Measurements from ENCODE around the gene A3GALT2. TPM values are rescaled to one million over a fixed set of nuclear protein-coding genes. Genes with fewer than 3 reads are reported as not detected.

A3GALT2 gene
- total RNA-seq, 1 experiment from 2014 or later, result not detected

GRCh38 chr1:33295023-33295422 lies 25.9 kb downstream of the A3GALT2 start:
- in situ Hi-C loops (cut with HindIII; ENCODE audit: low pct_unique_long_range_greater_than_20kb, low sequenced_read_pairs) (no loop called here), intact Hi-C loops (cut with micrococcal nuclease; ENCODE audit: unreplicated experiment) (loop anchor here (1.0 to 10.0 kb wide), 3 partner anchors 67 to 162 kb away; no protein-coding TSS in a partner anchor)
- Histone ChIP-seq H3K36me3 (ENCODE audit: control insufficient read depth, insufficient read depth, low read length) (no peaks in the 10 kb centered on the region), H3K27me3 (ENCODE audit: control insufficient read depth, insufficient read depth, low read length) (no peaks in the 10 kb centered on the region), H3K27ac (ENCODE audit: low read length) (no peak overlapping the region), H3K4me1 (ENCODE audit: control insufficient read depth, insufficient read depth, low read length) (0 out of 2 replicates have a peak, but pooled peaks cover 3% of the 10 kb centered on the region), H3K9me3 (ENCODE audit: control insufficient read depth, insufficient read depth, low read depth, low read length) (no peaks in the 10 kb centered on the region), H3K4me3 (ENCODE audit: low read depth in 2 of 2, low read length in 2 of 2) (no peak overlapping the region)
- TF ChIP-seq REST (IDR thresholded peaks at IDR 0.05; ENCODE audit: insufficient read depth in 1 of 2, low read depth in 2 of 2, low read length in 1 of 2), result no peak
- no peak for TF ChIP-seq TCF7L2 (IDR thresholded peaks at IDR 0.05; ENCODE audit: low read depth, low read length)
- TF ChIP-seq CTCF (IDR thresholded peaks at IDR 0.05), result no peak
- TF ChIP-seq POLR2AphosphoS5 (IDR thresholded peaks at IDR 0.05; ENCODE audit: low read depth, low read length), result no peak
- TF ChIP-seq SIN3A (IDR thresholded peaks at IDR 0.05; ENCODE audit: borderline replicate concordance, insufficient read depth, low read depth, low read length), result no peak
- no TSS peak for BruUV-seq (replicated peaks)
- DNase-seq (ENCODE audit: low read depth, low spot score), result no peak
- ATAC-seq, result no peak
- CTCF ChIA-PET, result interaction anchor here (0.7 to 1.7 kb wide), 13 partner anchors 20 to 318 kb away, joined by 3 to 20 read pairs (median 3); partner anchors contain the start of gene A3GALT2
- POLR2A ChIA-PET, result no interaction called here

- ChIA-PET CTCF (interaction anchor here (0.6 kb wide), 1 partner anchor 21 kb away, joined by 8 read pairs; no protein-coding TSS in a partner anchor), POLR2A (interaction anchor here (0.6 kb wide), 1 partner anchor 32 kb away, joined by 8 read pairs; no protein-coding TSS in a partner anchor)
- TF ChIP-seq TCF7L2 (IDR thresholded peaks at IDR 0.05; ENCODE audit: low read depth, low read length) (no peak), POLR2AphosphoS5 (IDR thresholded peaks at IDR 0.05; ENCODE audit: low read depth, low read length) (no peak), SIN3A (IDR thresholded peaks at IDR 0.05; ENCODE audit: borderline replicate concordance, insufficient read depth, low read depth, low read length) (no peak), REST (IDR thresholded peaks at IDR 0.05; ENCODE audit: insufficient read depth in 1 of 2, low read depth in 2 of 2, low read length in 1 of 2) (no peak), CTCF (IDR thresholded peaks at IDR 0.05) (no peak)
- no peak overlapping the region for H3K4me3 ChIP-seq (ENCODE audit: low read depth in 2 of 2, low read length in 2 of 2)
- no peak for DNase-seq (ENCODE audit: low read depth, low spot score)
- 0 out of 2 replicates have a peak, but pooled peaks cover 3% of the 10 kb centered on the region for H3K4me1 ChIP-seq (ENCODE audit: control insufficient read depth, insufficient read depth, low read length)
- intact Hi-C loops (cut with micrococcal nuclease; ENCODE audit: unreplicated experiment), result loop anchor here (1.0 to 10.0 kb wide), 3 partner anchors 68 to 163 kb away; no protein-coding TSS in a partner anchor
- no peaks in the 10 kb centered on the region for H3K27me3 ChIP-seq (ENCODE audit: control insufficient read depth, insufficient read depth, low read length)
- H3K27ac ChIP-seq (ENCODE audit: low read length), result no peak overlapping the region
- BruUV-seq (replicated peaks), result no TSS peak
- no peaks in the 10 kb centered on the region for H3K9me3 ChIP-seq (ENCODE audit: control insufficient read depth, insufficient read depth, low read depth, low read length)
- in situ Hi-C loops (cut with HindIII; ENCODE audit: low pct_unique_long_range_greater_than_20kb, low sequenced_read_pairs), result no loop called here
- no peak for ATAC-seq
- H3K36me3 ChIP-seq (ENCODE audit: control insufficient read depth, insufficient read depth, low read length), result no peaks in the 10 kb centered on the region
Measured at GRCh38 chr1:33294071-33295010, 26.6 kb downstream of the A3GALT2 start.
